GM12874 (cell line): ENCODE data around the gene CHD5.
A peak's percentile ranks its signal among the peaks of the same experiment; 100 is the strongest.

ENCODE experiments used
- CTCF ChIP-seq: IDR thresholded peaks from 2 replicates; pipeline ENCODE4 v1.5.1; 2011; ENCODE audit warnings: low read depth, mild to moderate bottlenecking, control low read depth, low read length, moderate library complexity; ENCODE audit not compliant: insufficient read depth

The CHD5 gene

GRCh38 chr1:6086762-6087376 is 93.3 kb downstream of the CHD5 start:
- no peak for TF ChIP-seq CTCF

GRCh38 chr1:6086358-6086757 is 93.8 kb downstream of the CHD5 start:
- TF ChIP-seq CTCF: no peak

- TF ChIP-seq CTCF: no peak
Observed at GRCh38 chr1:6085666-6086065, 94.5 kb downstream of the CHD5 start.

- TF ChIP-seq CTCF: no peak
Observed at GRCh38 chr1:6084781-6085495, 95.2 kb downstream of the CHD5 start.

- no peak for TF ChIP-seq CTCF
Observed at GRCh38 chr1:6083801-6084446, 96.2 kb downstream of the CHD5 start.

- TF ChIP-seq CTCF: no peak
Observed at GRCh38 chr1:6083385-6083784, 96.7 kb downstream of the CHD5 start.

- TF ChIP-seq CTCF: peak; percentile 4; the same call in 1 of the 2 replicates
Observed at GRCh38 chr1:6082430-6082971, 97.6 kb downstream of the CHD5 start.
